ENCODE measurements around the gene CDKL2. TPM values are rescaled to one million over a fixed set of nuclear protein-coding genes. Genes with fewer than 3 reads are reported as not detected.
"Not testable (repeated sequence)": the region's sequence is repeated elsewhere in the genome, so short reads cannot be mapped to it uniquely, and the experiment has no call there.

CDKL2 gene
- total RNA-seq, 1 donor from 2014 or later: 2.9 TPM

DNA sequence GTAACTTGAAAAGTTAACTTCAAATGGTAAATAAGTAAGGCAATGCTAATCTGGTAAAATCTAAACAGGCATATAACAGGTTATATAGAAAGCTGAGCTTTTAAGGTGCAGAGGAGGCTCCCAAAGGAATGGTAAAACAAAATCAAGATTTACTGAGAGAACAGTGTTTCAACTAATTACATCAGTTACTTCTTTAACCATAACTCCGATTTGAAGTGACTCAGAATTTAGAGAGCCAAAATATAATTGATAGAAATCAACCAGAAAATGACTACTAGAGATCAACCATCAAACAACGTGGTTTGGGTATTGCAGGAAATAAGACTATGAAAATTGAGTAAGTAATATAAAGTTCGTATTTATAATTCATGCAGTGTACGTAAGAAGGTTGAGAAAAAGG is 36.0 kb upstream of the CDKL2 start:
- Mint-ChIP-seq H3K9me3 (no peaks in the 10 kb centered on the region), H3K4me1 (peaks cover 23% of the 10 kb centered on the region), H3K27ac (no peak overlapping the region), H3K4me3 (no peak overlapping the region), H3K27me3 (ENCODE audit: insufficient read depth, low read depth) (peaks cover 1% of the 10 kb centered on the region), H3K36me3 (peaks cover 13% of the 10 kb centered on the region)
- Histone ChIP-seq H3K9ac (no peak overlapping the region), H3K79me2 (ENCODE audit: low read depth) (peaks cover 99% of the 10 kb centered on the region), H3K27ac (no peak overlapping the region), H2AFZ (replicated peaks) (no peak overlapping the region), H4K20me1 (ENCODE audit: low read depth) (peaks cover 97% of the 10 kb centered on the region), H3K27me3 (no peaks in the 10 kb centered on the region), H3K36me3 (no peaks in the 10 kb centered on the region), H3F3A (ENCODE audit: low read depth) (no peaks in the 10 kb centered on the region), H3K9me3 (ENCODE audit: low read depth) (no peaks in the 10 kb centered on the region), H3K4me1 (peaks cover 26% of the 10 kb centered on the region), H3K4me3 (no peak overlapping the region), H3K4me2 (no peak overlapping the region)
- TF ChIP-seq EZH2phosphoT487 (IDR thresholded peaks at IDR 0.05): no peak
- no peak for TF ChIP-seq EZH2 (IDR thresholded peaks at IDR 0.05)
- TF ChIP-seq CTCF (IDR thresholded peaks at IDR 0.05): no peak
- no peak for DNase-seq (ENCODE audit: low spot score)

GRCh38 chr4:75664604-75665003 is 34.3 kb upstream of the CDKL2 start:
- Mint-ChIP-seq H3K36me3 (peaks cover 17% of the 10 kb centered on the region), H3K4me1 (peaks cover 18% of the 10 kb centered on the region)
- not testable (repeated sequence) for H3K9me3 ChIP-seq (ENCODE audit: low read depth); H3K4me1 ChIP-seq; DNase-seq (ENCODE audit: low spot score); H3K27ac Mint-ChIP-seq; H3K4me3 ChIP-seq; H3K9me3 Mint-ChIP-seq; H2AFZ ChIP-seq (replicated peaks); H3K27me3 ChIP-seq; H3K4me3 Mint-ChIP-seq; H3K27me3 Mint-ChIP-seq (ENCODE audit: insufficient read depth, low read depth); H3K27ac ChIP-seq; H3K4me2 ChIP-seq; H3F3A ChIP-seq (ENCODE audit: low read depth); H3K9ac ChIP-seq; H3K36me3 ChIP-seq
- Histone ChIP-seq H4K20me1 (ENCODE audit: low read depth) (peaks cover 97% of the 10 kb centered on the region), H3K79me2 (ENCODE audit: low read depth) (peaks cover 99% of the 10 kb centered on the region)

DNA sequence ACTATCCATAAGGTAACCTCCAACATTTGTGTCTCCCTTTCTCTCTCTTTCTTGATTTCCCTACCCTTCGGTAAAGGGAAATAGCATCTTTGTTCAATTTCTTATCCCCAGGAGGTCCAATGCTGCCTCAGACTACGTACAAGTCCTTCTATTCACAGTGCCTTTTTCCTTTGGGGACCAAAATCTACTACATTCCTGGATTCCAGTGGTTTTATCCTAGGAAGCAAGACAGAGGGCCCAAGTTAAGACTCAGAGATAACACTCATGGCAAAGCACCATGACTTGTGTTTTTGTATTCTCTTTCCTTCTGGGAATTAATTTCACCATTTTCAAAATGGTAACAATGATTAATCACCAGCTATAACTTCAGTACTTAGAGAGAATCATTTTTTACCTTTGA is 32.3 kb upstream of the CDKL2 start:
- no peak overlapping the region for H2AFZ ChIP-seq (replicated peaks)
- H3K36me3 ChIP-seq: peaks cover 19% of the 10 kb centered on the region
- peaks cover 99% of the 10 kb centered on the region for H3K79me2 ChIP-seq (ENCODE audit: low read depth)
- H3K36me3 Mint-ChIP-seq: peaks cover 27% of the 10 kb centered on the region
- peaks cover 97% of the 10 kb centered on the region for H4K20me1 ChIP-seq (ENCODE audit: low read depth)
- no peaks in the 10 kb centered on the region for H3K27me3 ChIP-seq
- DNase-seq (ENCODE audit: low spot score): no peak
- H3K27me3 Mint-ChIP-seq (ENCODE audit: insufficient read depth, low read depth): peaks cover 3% of the 10 kb centered on the region
- H3K4me3 Mint-ChIP-seq: no peak overlapping the region
- no peak overlapping the region for H3K27ac ChIP-seq
- no peak overlapping the region for H3K4me2 ChIP-seq
- H3K27ac Mint-ChIP-seq: no peak overlapping the region
- H3K9ac ChIP-seq: no peak overlapping the region
- no peak overlapping the region for H3K4me3 ChIP-seq
- no peaks in the 10 kb centered on the region for H3K9me3 Mint-ChIP-seq
- H3F3A ChIP-seq (ENCODE audit: low read depth): peaks cover 7% of the 10 kb centered on the region
- H3K4me1 ChIP-seq: no peaks in the 10 kb centered on the region
- H3K4me1 Mint-ChIP-seq: peaks cover 5% of the 10 kb centered on the region
- no peak for TF ChIP-seq CTCF (IDR thresholded peaks at IDR 0.05)
- TF ChIP-seq EZH2phosphoT487 (IDR thresholded peaks at IDR 0.05): no peak
- no peak for TF ChIP-seq EZH2 (IDR thresholded peaks at IDR 0.05)
- no peaks in the 10 kb centered on the region for H3K9me3 ChIP-seq (ENCODE audit: low read depth)

DNA sequence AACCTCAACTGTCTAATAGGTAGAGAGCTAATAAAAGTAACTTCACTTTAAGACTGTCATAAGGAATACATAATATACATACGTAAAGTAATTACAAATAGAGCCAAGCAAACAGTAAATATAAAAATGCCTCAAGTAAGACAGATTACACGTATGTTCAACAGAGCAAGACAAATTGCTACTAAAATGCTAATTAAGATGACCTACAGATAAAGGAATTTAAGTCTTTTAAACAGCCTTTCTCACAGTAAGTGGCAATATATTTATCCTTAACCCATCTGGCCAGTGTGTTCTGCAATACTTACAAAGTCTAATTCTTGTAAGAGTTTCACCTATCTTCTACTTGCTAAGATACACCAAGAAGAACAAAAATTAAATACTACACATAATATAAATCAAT is 30.2 kb upstream of the CDKL2 start:
- Mint-ChIP-seq H3K27me3 (ENCODE audit: insufficient read depth, low read depth) (peaks cover 3% of the 10 kb centered on the region), H3K4me1 (peaks cover 2% of the 10 kb centered on the region), H3K27ac (no peak overlapping the region), H3K4me3 (no peak overlapping the region), H3K36me3 (peaks cover 28% of the 10 kb centered on the region), H3K9me3 (no peaks in the 10 kb centered on the region)
- H3F3A ChIP-seq (ENCODE audit: low read depth): peaks cover 28% of the 10 kb centered on the region
- H3K9me3 ChIP-seq (ENCODE audit: low read depth): no peaks in the 10 kb centered on the region
- H3K9ac ChIP-seq: no peak overlapping the region
- peaks cover 98% of the 10 kb centered on the region for H3K79me2 ChIP-seq (ENCODE audit: low read depth)
- H3K4me2 ChIP-seq: no peak overlapping the region
- peaks cover 31% of the 10 kb centered on the region for H3K36me3 ChIP-seq
- no peak for TF ChIP-seq EZH2 (IDR thresholded peaks at IDR 0.05)
- no peak for TF ChIP-seq EZH2phosphoT487 (IDR thresholded peaks at IDR 0.05)
- no peak for TF ChIP-seq CTCF (IDR thresholded peaks at IDR 0.05)
- H3K4me1 ChIP-seq: no peaks in the 10 kb centered on the region
- no peak overlapping the region for H3K4me3 ChIP-seq
- H4K20me1 ChIP-seq (ENCODE audit: low read depth): peaks cover 91% of the 10 kb centered on the region
- DNase-seq (ENCODE audit: low spot score): no peak
- no peak overlapping the region for H3K27ac ChIP-seq
- no peak overlapping the region for H2AFZ ChIP-seq (replicated peaks)
- no peaks in the 10 kb centered on the region for H3K27me3 ChIP-seq
